Measurements from ENCODE around the gene SELENON.
A peak's percentile ranks its signal among the peaks of the same experiment; 100 is the strongest.

SELENON gene

DNA sequence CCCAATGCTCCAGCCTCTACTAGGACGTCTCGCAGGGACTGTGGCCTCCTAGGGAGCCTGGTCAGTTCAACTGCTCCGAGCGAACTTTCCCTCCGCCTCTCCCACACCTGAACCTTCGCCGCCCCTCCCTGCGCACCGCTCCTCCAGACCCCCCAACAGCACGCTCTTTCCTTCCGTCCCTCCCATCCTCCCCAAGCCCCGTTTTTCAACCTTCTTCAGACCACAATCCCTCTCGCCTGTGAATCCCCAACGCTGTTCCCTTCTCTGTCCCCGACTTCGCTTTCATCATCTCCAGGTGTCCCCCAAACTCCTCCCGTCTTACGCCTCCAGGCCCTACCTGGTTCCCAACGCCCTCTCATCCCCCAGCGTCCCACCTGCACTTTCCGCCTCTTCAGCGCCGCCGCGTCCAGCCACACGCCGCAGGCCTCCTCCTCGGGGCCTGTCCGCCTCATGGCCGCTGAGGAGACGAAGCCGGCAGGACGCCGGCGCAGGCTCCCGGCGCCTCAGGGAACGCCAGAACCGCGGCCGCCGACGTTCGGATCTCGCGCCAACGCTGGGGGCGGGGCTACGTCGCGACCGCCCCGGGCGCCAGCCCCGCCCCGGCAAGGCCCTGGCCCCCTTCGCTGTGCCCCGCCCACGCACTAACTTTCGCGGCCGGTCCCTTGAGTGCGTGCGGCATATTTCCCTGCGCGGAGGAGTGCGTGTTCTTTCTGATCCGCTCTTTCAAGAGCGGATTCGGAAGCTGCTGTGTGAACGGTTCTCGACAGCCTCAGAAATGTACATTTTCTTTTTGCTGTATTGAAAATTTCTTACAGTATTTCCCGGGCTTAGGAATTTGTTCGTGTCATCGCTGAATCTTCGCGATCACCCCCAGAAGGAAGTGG, 59.2 kb downstream of the SELENON start, which contains the start of gene AUNIP (continued):
- TF ChIP-seq ZBTB49 (tag by site-specific recombination; IDR thresholded peaks at IDR 0.05; ENCODE audit: low read depth): no peak
- no peak for TF ChIP-seq ZNF211 (tag by site-specific recombination; IDR thresholded peaks at IDR 0.05; ENCODE audit: low read depth)
- peak; percentile 63; the same call in 1 of the 2 replicates for TF ChIP-seq IKZF3 (tag by site-specific recombination; IDR thresholded peaks at IDR 0.05)
- peak; percentile 89 for TF ChIP-seq ZNF324 (tag by site-specific recombination; IDR thresholded peaks at IDR 0.05)
- peak; percentile 88 for TF ChIP-seq ZXDB (tag by site-specific recombination; IDR thresholded peaks at IDR 0.05)
- TF ChIP-seq ZNF10 (tag by site-specific recombination; IDR thresholded peaks at IDR 0.05): no peak; the same call in 1 of the 2 replicates
- TF ChIP-seq ZNF707 (tag by site-specific recombination; IDR thresholded peaks at IDR 0.05): 0 out of 2 replicates have a peak, but pooled peaks have one; percentile 46
- no peak for TF ChIP-seq ZNF777 (tag by site-specific recombination; IDR thresholded peaks at IDR 0.05; ENCODE audit: borderline replicate concordance)
- peak; percentile 73; the same call in 1 of the 2 replicates for TF ChIP-seq ZNF169 (tag by site-specific recombination; IDR thresholded peaks at IDR 0.05)
- TF ChIP-seq, protein P1, sequence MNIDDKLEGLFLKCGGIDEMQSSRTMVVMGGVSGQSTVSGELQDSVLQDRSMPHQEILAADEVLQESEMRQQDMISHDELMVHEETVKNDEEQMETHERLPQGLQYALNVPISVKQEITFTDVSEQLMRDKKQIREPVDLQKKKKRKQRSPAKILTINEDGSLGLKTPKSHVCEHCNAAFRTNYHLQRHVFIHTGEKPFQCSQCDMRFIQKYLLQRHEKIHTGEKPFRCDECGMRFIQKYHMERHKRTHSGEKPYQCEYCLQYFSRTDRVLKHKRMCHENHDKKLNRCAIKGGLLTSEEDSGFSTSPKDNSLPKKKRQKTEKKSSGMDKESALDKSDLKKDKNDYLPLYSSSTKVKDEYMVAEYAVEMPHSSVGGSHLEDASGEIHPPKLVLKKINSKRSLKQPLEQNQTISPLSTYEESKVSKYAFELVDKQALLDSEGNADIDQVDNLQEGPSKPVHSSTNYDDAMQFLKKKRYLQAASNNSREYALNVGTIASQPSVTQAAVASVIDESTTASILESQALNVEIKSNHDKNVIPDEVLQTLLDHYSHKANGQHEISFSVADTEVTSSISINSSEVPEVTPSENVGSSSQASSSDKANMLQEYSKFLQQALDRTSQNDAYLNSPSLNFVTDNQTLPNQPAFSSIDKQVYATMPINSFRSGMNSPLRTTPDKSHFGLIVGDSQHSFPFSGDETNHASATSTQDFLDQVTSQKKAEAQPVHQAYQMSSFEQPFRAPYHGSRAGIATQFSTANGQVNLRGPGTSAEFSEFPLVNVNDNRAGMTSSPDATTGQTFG (tag by site-specific recombination; IDR thresholded peaks at IDR 0.05; ENCODE audit: borderline replicate concordance): peak; percentile 71; the same call in 1 of the 2 replicates
- peak; percentile 75; the same call in 1 of the 2 replicates for TF ChIP-seq ZNF580 (tag by site-specific recombination; IDR thresholded peaks at IDR 0.05)
- TF ChIP-seq, protein P2, sequence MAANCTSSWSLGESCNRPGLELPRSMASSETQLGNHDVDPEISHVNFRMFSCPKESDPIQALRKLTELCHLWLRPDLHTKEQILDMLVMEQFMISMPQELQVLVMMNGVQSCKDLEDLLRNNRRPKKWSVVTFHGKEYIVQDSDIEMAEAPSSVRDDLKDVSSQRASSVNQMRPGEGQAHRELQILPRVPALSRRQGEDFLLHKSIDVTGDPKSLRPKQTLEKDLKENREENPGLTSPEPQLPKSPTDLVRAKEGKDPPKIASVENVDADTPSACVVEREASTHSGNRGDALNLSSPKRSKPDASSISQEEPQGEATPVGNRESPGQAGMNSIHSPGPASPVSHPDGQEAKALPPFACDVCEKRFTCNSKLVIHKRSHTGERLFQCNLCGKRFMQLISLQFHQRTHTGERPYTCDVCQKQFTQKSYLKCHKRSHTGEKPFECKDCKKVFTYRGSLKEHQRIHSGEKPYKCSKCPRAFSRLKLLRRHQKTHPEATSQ (tag by site-specific recombination; IDR thresholded peaks at IDR 0.05): no peak
- TF ChIP-seq, protein P3, sequence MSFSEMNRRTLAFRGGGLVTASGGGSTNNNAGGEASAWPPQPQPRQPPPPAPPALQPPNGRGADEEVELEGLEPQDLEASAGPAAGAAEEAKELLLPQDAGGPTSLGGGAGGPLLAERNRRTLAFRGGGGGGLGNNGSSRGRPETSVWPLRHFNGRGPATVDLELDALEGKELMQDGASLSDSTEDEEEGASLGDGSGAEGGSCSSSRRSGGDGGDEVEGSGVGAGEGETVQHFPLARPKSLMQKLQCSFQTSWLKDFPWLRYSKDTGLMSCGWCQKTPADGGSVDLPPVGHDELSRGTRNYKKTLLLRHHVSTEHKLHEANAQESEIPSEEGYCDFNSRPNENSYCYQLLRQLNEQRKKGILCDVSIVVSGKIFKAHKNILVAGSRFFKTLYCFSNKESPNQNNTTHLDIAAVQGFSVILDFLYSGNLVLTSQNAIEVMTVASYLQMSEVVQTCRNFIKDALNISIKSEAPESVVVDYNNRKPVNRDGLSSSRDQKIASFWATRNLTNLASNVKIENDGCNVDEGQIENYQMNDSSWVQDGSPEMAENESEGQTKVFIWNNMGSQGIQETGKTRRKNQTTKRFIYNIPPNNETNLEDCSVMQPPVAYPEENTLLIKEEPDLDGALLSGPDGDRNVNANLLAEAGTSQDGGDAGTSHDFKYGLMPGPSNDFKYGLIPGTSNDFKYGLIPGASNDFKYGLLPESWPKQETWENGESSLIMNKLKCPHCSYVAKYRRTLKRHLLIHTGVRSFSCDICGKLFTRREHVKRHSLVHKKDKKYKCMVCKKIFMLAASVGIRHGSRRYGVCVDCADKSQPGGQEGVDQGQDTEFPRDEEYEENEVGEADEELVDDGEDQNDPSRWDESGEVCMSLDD (tag by site-specific recombination; IDR thresholded peaks at IDR 0.05): peak; percentile 92
- TF ChIP-seq, protein P4, sequence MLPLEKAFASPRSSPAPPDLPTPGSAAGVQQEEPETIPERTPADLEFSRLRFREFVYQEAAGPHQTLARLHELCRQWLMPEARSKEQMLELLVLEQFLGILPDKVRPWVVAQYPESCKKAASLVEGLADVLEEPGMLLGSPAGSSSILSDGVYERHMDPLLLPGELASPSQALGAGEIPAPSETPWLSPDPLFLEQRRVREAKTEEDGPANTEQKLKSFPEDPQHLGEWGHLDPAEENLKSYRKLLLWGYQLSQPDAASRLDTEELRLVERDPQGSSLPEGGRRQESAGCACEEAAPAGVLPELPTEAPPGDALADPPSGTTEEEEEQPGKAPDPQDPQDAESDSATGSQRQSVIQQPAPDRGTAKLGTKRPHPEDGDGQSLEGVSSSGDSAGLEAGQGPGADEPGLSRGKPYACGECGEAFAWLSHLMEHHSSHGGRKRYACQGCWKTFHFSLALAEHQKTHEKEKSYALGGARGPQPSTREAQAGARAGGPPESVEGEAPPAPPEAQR (tag by site-specific recombination; IDR thresholded peaks at IDR 0.05): peak; percentile 42; the same call in 1 of the 2 replicates
- peak; percentile 37; the same call in 1 of the 2 replicates for TF ChIP-seq ZNF623 (tag by site-specific recombination; IDR thresholded peaks at IDR 0.05)
- TF ChIP-seq BCL6B (tag by site-specific recombination; IDR thresholded peaks at IDR 0.05): no peak
- peak; percentile 86 for TF ChIP-seq ZNF610 (tag by site-specific recombination; IDR thresholded peaks at IDR 0.05; ENCODE audit: borderline replicate concordance)
- TF ChIP-seq ZNF146 (tag by site-specific recombination; IDR thresholded peaks at IDR 0.05): peak; percentile 70
- TF ChIP-seq ZNF302 (tag by site-specific recombination; IDR thresholded peaks at IDR 0.05; ENCODE audit: low read depth): no peak
- peak; percentile 96 for TF ChIP-seq GLI4 (tag by site-specific recombination; IDR thresholded peaks at IDR 0.05)
- no peak for TF ChIP-seq ZNF23 (tag by site-specific recombination; IDR thresholded peaks at IDR 0.05; ENCODE audit: borderline replicate concordance)
- TF ChIP-seq ZNF791 (tag by site-specific recombination; IDR thresholded peaks at IDR 0.05): no peak
- TF ChIP-seq ZNF785 (tag by site-specific recombination; IDR thresholded peaks at IDR 0.05): no peak
- peak; percentile 32; the same call in 1 of the 2 replicates for TF ChIP-seq ZNF223 (tag by site-specific recombination; IDR thresholded peaks at IDR 0.05)
- peak; percentile 76 for TF ChIP-seq ZBTB7A (tag by site-specific recombination; IDR thresholded peaks at IDR 0.05; ENCODE audit: low read depth)
- no peak for TF ChIP-seq ZNF747 (tag by site-specific recombination; IDR thresholded peaks at IDR 0.05)
- no peak for TF ChIP-seq ZNF37A (tag by site-specific recombination; IDR thresholded peaks at IDR 0.05)

Data from HEK293 (cell line).